Measurements from ENCODE around the gene ATP6V0E2.
"Not testable (repeated sequence)": the region's sequence is repeated elsewhere in the genome, so short reads cannot be mapped to it uniquely, and the experiment has no call there.

The ATP6V0E2 gene

GRCh38 chr7:149873074-149873969 is at the start of gene ATP6V0E2:
Gene ATP6V0E2, plus strand, starts transcription at chr7:149873969. Its CDS starts 97 bp downstream, at chr7:149874066.
- peak; percentile 64 to 97 (median 93) for DNase-seq

GRCh38 chr7:149824301-149824741 is 49.4 kb upstream of the ATP6V0E2 start:
- no peak for DNase-seq

GRCh38 chr7:149824748-149825566 is 48.8 kb upstream of the ATP6V0E2 start:
- no peak for DNase-seq

GRCh38 chr7:149825567-149826343 is 48.0 kb upstream of the ATP6V0E2 start:
- no peak for DNase-seq

GRCh38 chr7:149826344-149827088 is 47.3 kb upstream of the ATP6V0E2 start:
- no peak for DNase-seq

GRCh38 chr7:149827089-149827981 is 46.4 kb upstream of the ATP6V0E2 start:
- no peak for DNase-seq

- no peak for DNase-seq
Measured at GRCh38 chr7:149828357-149829309, 45.1 kb upstream of the ATP6V0E2 start.

GRCh38 chr7:149830527-149830926 is 43.2 kb upstream of the ATP6V0E2 start:
- DNase-seq: not testable (repeated sequence)

- DNase-seq: no peak
Measured at GRCh38 chr7:149830997-149831740, 42.6 kb upstream of the ATP6V0E2 start.

GRCh38 chr7:149831741-149832219 is 42.0 kb upstream of the ATP6V0E2 start:
- no peak for DNase-seq

- DNase-seq: no peak
Measured at GRCh38 chr7:149832332-149833041, 41.3 kb upstream of the ATP6V0E2 start.

GRCh38 chr7:149833495-149834130 is 40.2 kb upstream of the ATP6V0E2 start:
- no peak for DNase-seq

- DNase-seq: no peak
Measured at GRCh38 chr7:149834601-149835000, 39.2 kb upstream of the ATP6V0E2 start.

GRCh38 chr7:149836434-149836833 is 37.3 kb upstream of the ATP6V0E2 start:
- no peak for DNase-seq

GRCh38 chr7:149837564-149838223 is 36.1 kb upstream of the ATP6V0E2 start:
- DNase-seq: no peak

GRCh38 chr7:149838224-149838991 is 35.4 kb upstream of the ATP6V0E2 start, which contains the start of gene ZNF862:
Gene ZNF862, plus strand, starts transcription at chr7:149838375. Its CDS starts 237 bp downstream, at chr7:149838612.
- DNase-seq: peak; percentile 71 to 99 (median 94)
